HepG2 (cell line): ENCODE results near the gene ASCC2. TPM values are rescaled to one million over a fixed set of nuclear protein-coding genes. Genes with fewer than 3 reads are reported as not detected.

ENCODE experiments used
- ATAC-seq: fragments of 200-7000 bp; cut with Tn5 transposase; 3 replicates; pipeline ENCODE4 v1.9.1; 2020; ENCODE audit warnings: mild to moderate bottlenecking, moderate library complexity
- BruUV-seq: library from RNA; stranded (reverse); fragments of 400-500 nt; replicated peaks from 2 replicates; lab custom pipeline; 2021; lab: Mats Ljungman, UMichigan
- CTCF ChIA-PET: fragments of 300-600 bp; formaldehyde crosslinking; extraction: SDS; loops from one replicate; lab custom pipeline; 2021; ENCODE audit warnings: low total read pairs, inconsistent platforms, low intra/inter-chr PET ratio; lab: Yijun Ruan, JAX
- POLR2A ChIA-PET: fragments of 350-600 bp; sonication (Branson Sonifier 250); formaldehyde crosslinking; loops from one replicate; lab custom pipeline; 2020; ENCODE audit warnings: antibody characterized with exemption, inconsistent platforms; lab: Yijun Ruan, JAX
- DNase-seq: peaks from one replicate; pipeline ENCODE4 v3.0.0-alpha.2; 2015; ENCODE audit warnings: low spot score
- FAIRE-seq: peaks from 3 replicates; lab custom pipeline; 2011; peaks lifted over from hg19 to GRCh38; lab: Jason Lieb, UNC
- H2AFZ ChIP-seq: one replicate; pipeline ENCODE4 v1.6.1; 2011; ENCODE audit warnings: low read length, inconsistent platforms
- H3K27ac ChIP-seq: fragments of 300-600 bp; 3 replicates; pipeline ENCODE4 v1.8.0; 2011; ENCODE audit warnings: mixed run types, mild to moderate bottlenecking, mixed read lengths, low read length, inconsistent platforms; ENCODE audit not compliant: insufficient read depth; ENCODE audit errors: extremely low read length
- H3K27me3 ChIP-seq, 2 experiments: fragments of 200-600 bp in 1 of 2; 2 replicates in 1 of 2; 3 replicates in 1 of 2; pipeline versions ENCODE4 v1.6.0 to v1.8.0; 2011; ENCODE audit warnings: low read length in 2 of 2, mild to moderate bottlenecking in 2 of 2, moderate library complexity in 2 of 2, inconsistent platforms in 1 of 2; ENCODE audit not compliant: insufficient read depth in 2 of 2, control insufficient read depth in 1 of 2
- H3K36me3 ChIP-seq, 2 experiments: fragments of 200-600 bp in 1 of 2; replicated peaks in 1 of 2; 2 replicates in 1 of 2; 3 replicates in 1 of 2; pipeline versions ENCODE4 v1.5.1 to v1.8.0; 2011; ENCODE audit warnings: low read length in 2 of 2, inconsistent platforms in 1 of 2; ENCODE audit not compliant: insufficient read depth in 2 of 2, control insufficient read depth in 1 of 2
- H3K4me1 ChIP-seq: 2 replicates; pipeline ENCODE4 v1.5.1; 2012; ENCODE audit warnings: low read length, inconsistent platforms; ENCODE audit not compliant: insufficient read depth
- H3K4me2 ChIP-seq: 2 replicates; pipeline ENCODE4 v1.6.0; 2011; ENCODE audit warnings: low read depth, low read length, inconsistent platforms
- H3K4me3 ChIP-seq, 3 experiments: fragments of 200-600 bp in 1 of 3; sonication (generic), shearing (Covaris generic) in 1 of 3; replicated peaks in 1 of 3; 2 replicates each; pipeline ENCODE4 v1.5.1; 2011 to 2016; ENCODE audit warnings: low read length in 3 of 3, inconsistent platforms in 2 of 3, low read depth in 2 of 3, mild to moderate bottlenecking in 2 of 3, control low read depth in 1 of 3, mixed read lengths in 1 of 3; ENCODE audit not compliant: insufficient read depth in 1 of 3
- H3K79me2 ChIP-seq: one replicate; pipeline ENCODE4 v1.6.1; 2011; ENCODE audit warnings: low read length, inconsistent platforms; ENCODE audit not compliant: insufficient read depth
- H3K9ac ChIP-seq: 2 replicates; pipeline ENCODE4 v1.6.0; 2011; ENCODE audit warnings: mild to moderate bottlenecking, low read depth, low read length, inconsistent platforms; ENCODE audit not compliant: insufficient read depth
- H3K9me3 ChIP-seq: 2 replicates; pipeline ENCODE4 v1.5.1; 2012; ENCODE audit warnings: mild to moderate bottlenecking, low read length
- H4K20me1 ChIP-seq: 2 replicates; pipeline ENCODE4 v1.6.0; 2011; ENCODE audit warnings: inconsistent platforms, mild to moderate bottlenecking, low read length, moderate library complexity; ENCODE audit not compliant: insufficient read depth
- AGO2 ChIP-seq: fragments of 200-400 bp; formaldehyde crosslinking; optimal IDR thresholded peaks from 2 replicates; pipeline ENCODE3; 2017; ENCODE audit warnings: mild to moderate bottlenecking, low read depth, low read length, moderate library complexity
- E2F2 ChIP-seq: sonication (generic); formaldehyde crosslinking; IDR thresholded peaks from 2 replicates; pipeline ENCODE4 v1.4.0; 2020; ENCODE audit warnings: missing genetic modification reagents, borderline replicate concordance
- IKZF5 ChIP-seq: IDR thresholded peaks from 2 replicates; pipeline ENCODE4 v1.6.1; 2018; ENCODE audit warnings: missing genetic modification reagents, mild to moderate bottlenecking, missing compliant biosample characterization
- KMT2B ChIP-seq: IDR thresholded peaks from 2 replicates; pipeline ENCODE4 v1.6.1; 2016; ENCODE audit warnings: missing genetic modification reagents, missing compliant biosample characterization
- MNT ChIP-seq: fragments of 450-650 bp; IDR thresholded peaks from 2 replicates; pipeline ENCODE4 v1.6.1; 2016
- MXD1 ChIP-seq: sonication (generic); formaldehyde crosslinking; IDR thresholded peaks from 2 replicates; pipeline ENCODE4 v1.4.0; 2020; ENCODE audit warnings: mild to moderate bottlenecking, missing genetic modification reagents
- SP4 ChIP-seq: sonication (generic); formaldehyde crosslinking; IDR thresholded peaks from 2 replicates; pipeline ENCODE4 v1.8.1; 2023; ENCODE audit warnings: mild to moderate bottlenecking, missing genetic modification reagents
- USF2 ChIP-seq, 2 experiments: sonication (generic) in 1 of 2; formaldehyde crosslinking in 1 of 2; IDR thresholded peaks; 2 replicates each; pipeline versions ENCODE4 v1.5.1 to v1.6.1; 2011 to 2020; ENCODE audit warnings: borderline replicate concordance in 1 of 2, low read depth in 1 of 2, low read length in 1 of 2, mild to moderate bottlenecking in 1 of 2, missing genetic modification reagents in 1 of 2, moderate library complexity in 1 of 2
- YEATS4 ChIP-seq: sonication (generic); formaldehyde crosslinking; IDR thresholded peaks from 2 replicates; pipeline ENCODE4 v1.4.0; 2020; ENCODE audit warnings: missing genetic modification reagents, borderline replicate concordance
- ZNF33B ChIP-seq: sonication (generic); formaldehyde crosslinking; IDR thresholded peaks from 2 replicates; pipeline ENCODE4 v1.5.1; 2020; ENCODE audit warnings: mild to moderate bottlenecking, missing genetic modification reagents
- ZNF678 ChIP-seq: sonication (generic); formaldehyde crosslinking; IDR thresholded peaks from 2 replicates; pipeline ENCODE4 v1.4.0; 2020; ENCODE audit warnings: mild to moderate bottlenecking, missing genetic modification reagents
- WGBS: methylation state at CpG from one replicate; pipeline ENCODE4 v1.1.6; 2017; ENCODE audit warnings: low lambda C conversion rate; 5-methylcytosine and 5-hydroxymethylcytosine counted together
- in situ Hi-C: cut with HindIII; loops from 2 replicates; pipeline ENCODE4 v1.10.0; 2017; ENCODE audit warnings: low pct_unique_long_range_greater_than_20kb; ENCODE audit not compliant: extremely low pct_ligation_motif_present
- intact Hi-C: fragments of 100-400 bp; cut with micrococcal nuclease; formaldehyde crosslinking; loops from one replicate; pipeline ENCODE4 v1.10.0; 2022; ENCODE audit not compliant: unreplicated experiment
- polyA plus RNA-seq, 8 experiments: library from polyadenylated mRNA; depleted of rRNA in 3 of 8; stranded (reverse) in 7 of 8; unstranded in 1 of 8; fragments of >200 nt; fragmentation: Illumina TruSeq in 4 of 8; extraction: Trizol in 4 of 8; gene quantifications; 2 replicates each; pipeline versions ENCODE4 v1.2.1 to v1.2.3, GENCODE V29; 2011 to 2016; ENCODE audit warnings: low read depth in 4 of 8, missing spikeins in 1 of 8, mixed read lengths in 1 of 8; ENCODE audit not compliant: insufficient read depth in 1 of 8
- total RNA-seq, 5 experiments: library from RNA; depleted of rRNA; stranded (reverse); fragments of >200 nt; fragmentation: Illumina TruSeq; extraction: Trizol; gene quantifications; 2 replicates each; pipeline ENCODE4 v1.2.3, GENCODE V29; 2016; ENCODE audit warnings: low read depth in 1 of 5

ASCC2 gene
- total and polyA plus RNA-seq, 2 of the 13 experiments (the other 11 are each of a cell fraction or from before 2014, with no cell fraction given) = 26.2 to 26.3 TPM

- H3K79me2 ChIP-seq = no peaks in the 10 kb centered on the region
- no peaks in the 10 kb centered on the region for H4K20me1 ChIP-seq
- H3K27ac ChIP-seq = peak overlapping the region; percentile 74
- peaks cover 18 to 51% of the 10 kb centered on the region in 2 experiments for H3K36me3 ChIP-seq
- CTCF ChIA-PET = no interaction called here
- 95% methylated on average over 6 of the region's 6 CpGs for WGBS
- in situ Hi-C loops = no loop called here
- ATAC-seq (no peak), FAIRE-seq (no peak), DNase-seq (no peak)
- BruUV-seq = no TSS peak
- H3K4me1 ChIP-seq = peaks cover 40% of the 10 kb centered on the region
- TF ChIP-seq AGO2 (no peak), KMT2B (CRISPR knock-in tag) (no peak), E2F2 (no peak), YEATS4 (CRISPR knock-in tag) (no peak), ZNF678 (no peak), USF2 (IDR thresholded peaks at IDR 0.05; ENCODE audit: low read depth, low read length) (no peak), USF2 (CRISPR knock-in tag; IDR thresholded peaks at IDR 0.05; ENCODE audit: borderline replicate concordance) (no peak), MNT (no peak), IKZF5 (no peak), MXD1 (no peak), SP4 (no peak), ZNF33B (no peak)
- H3K9me3 ChIP-seq = no peaks in the 10 kb centered on the region
- H2AFZ ChIP-seq = no peak overlapping the region
- no peaks in the 10 kb centered on the region for H3K27me3 ChIP-seq
- no peak overlapping the region for H3K4me3 ChIP-seq
- H3K9ac ChIP-seq = 0 out of 2 replicates have a peak overlapping the region, but pooled peaks have one; percentile 59
- no peak overlapping the region for H3K4me2 ChIP-seq
- POLR2A ChIA-PET = interaction anchor here (0.5 to 3.1 kb wide), 5 partner anchors 13 to 26 kb away, joined by 3 to 17 read pairs (median 7); no protein-coding TSS in a partner anchor
- intact Hi-C loops = no loop called here
Observed at GRCh38 chr22:29798318-29798717, 39.8 kb downstream of the ASCC2 start.
